SK-N-MC (cell line): ENCODE data around the gene USP19.

Experiments used
- EZH2 ChIP-seq: fragments of 200-600 bp; sonication (generic); IDR thresholded peaks from one replicate; pipeline ENCODE4 v1.6.1; 2017; ENCODE audit warnings: antibody characterized with exemption
- FOXP2 ChIP-seq: optimal IDR thresholded peaks from 2 replicates; pipeline ENCODE3; 2011; ENCODE audit warnings: mild to moderate bottlenecking, moderate library complexity; ENCODE audit not compliant: insufficient read depth; ENCODE audit errors: extremely low read length, control extremely low read depth
- POLR2AphosphoS5 ChIP-seq: IDR thresholded peaks from 2 replicates; pipeline ENCODE4 v1.6.1; 2012; ENCODE audit warnings: mild to moderate bottlenecking, low read depth, low read length, borderline replicate concordance

DNA sequence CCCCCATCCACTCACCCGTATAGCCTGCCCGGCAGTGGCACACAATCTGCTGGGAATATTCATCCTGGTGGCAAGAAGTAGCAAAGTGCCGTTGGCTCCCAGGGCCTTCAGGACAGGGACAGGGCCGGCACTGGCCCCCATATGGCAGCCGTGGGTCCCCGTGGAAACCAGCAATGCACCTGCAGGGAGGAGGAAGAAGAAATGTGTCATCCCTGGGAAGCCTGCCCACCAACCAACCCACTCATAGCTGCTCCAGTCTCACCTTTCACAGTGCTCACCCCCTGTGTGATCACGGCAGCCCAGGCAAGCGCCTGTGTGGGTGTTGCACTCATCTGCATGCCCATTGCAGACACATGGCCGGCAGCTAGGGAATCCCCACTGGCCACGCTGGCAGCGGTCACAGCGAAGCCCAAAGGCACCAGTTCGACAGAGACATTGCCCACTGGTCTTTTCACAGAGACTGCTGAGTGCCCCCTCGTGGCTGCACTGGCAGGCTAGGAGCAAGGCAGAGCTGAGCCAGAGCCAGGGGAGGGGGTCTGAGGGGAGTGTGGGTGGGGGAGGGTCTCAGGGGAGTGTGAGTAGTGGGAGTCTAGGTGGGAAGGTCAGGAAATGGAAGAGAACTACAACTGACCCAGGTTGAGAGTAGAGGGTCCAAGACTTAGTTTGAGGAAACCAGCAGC is 4.5 kb upstream of the USP19 start:
- TF ChIP-seq EZH2 (no peak), POLR2AphosphoS5 (no peak), FOXP2 (no peak)
